Dermis microvascular lymphatic vessel endothelial cell (primary cell): ENCODE measurements around the gene PITPNM2. TPM values are rescaled to one million over a fixed set of nuclear protein-coding genes. Genes with fewer than 3 reads are reported as not detected.

Source experiments
- DNase-seq, 2 donors: peaks; one replicate each; pipeline versions ENCODE4 v3.0.0 to v3.0.0-alpha.2; 2010; ENCODE audit warnings: low read depth in 2 of 2
- total RNA-seq: library from RNA; depleted of rRNA; stranded (reverse); fragments of >200 nt; gene quantifications from 2 replicates; pipeline ENCODE4 v1.2.1, GENCODE V29; 2014

PITPNM2 gene
- total RNA-seq, 1 donor from 2014 or later, result 4.0 TPM

DNA sequence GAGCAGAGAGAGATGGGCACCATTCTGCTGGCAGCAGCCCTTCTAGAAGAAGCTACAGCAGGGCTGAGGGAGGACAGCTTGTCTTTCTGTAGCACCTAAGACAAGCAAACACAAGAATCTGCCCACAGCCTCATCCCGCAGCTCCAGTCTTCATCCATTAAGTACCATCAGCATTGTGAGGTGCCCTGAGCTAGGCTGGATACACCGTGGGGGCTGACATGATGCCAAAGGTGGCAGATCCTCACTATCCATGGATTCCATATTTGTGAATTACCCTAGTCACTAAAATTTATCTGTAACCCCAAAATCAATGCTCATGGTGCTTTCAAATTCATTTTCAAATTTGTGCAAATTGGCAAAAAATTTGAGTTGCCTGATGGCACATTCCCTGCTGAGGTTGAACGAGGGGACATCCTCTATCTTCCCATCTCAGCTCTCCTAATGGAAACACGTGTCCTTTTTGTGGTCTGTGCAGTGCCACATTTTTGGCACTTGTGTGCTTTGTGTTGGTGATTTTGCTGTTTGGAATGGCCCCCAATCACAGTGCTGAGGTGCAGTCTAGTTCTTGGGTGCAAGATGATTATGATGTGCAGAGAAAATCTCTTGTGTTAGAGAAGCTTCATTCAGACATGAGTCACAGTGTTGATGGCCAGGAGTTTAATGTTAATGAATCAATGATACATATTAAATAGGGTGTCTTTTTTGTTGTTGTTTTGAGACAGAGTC lies 7.0 kb downstream of the PITPNM2 start:
- no peak for DNase-seq

DNA sequence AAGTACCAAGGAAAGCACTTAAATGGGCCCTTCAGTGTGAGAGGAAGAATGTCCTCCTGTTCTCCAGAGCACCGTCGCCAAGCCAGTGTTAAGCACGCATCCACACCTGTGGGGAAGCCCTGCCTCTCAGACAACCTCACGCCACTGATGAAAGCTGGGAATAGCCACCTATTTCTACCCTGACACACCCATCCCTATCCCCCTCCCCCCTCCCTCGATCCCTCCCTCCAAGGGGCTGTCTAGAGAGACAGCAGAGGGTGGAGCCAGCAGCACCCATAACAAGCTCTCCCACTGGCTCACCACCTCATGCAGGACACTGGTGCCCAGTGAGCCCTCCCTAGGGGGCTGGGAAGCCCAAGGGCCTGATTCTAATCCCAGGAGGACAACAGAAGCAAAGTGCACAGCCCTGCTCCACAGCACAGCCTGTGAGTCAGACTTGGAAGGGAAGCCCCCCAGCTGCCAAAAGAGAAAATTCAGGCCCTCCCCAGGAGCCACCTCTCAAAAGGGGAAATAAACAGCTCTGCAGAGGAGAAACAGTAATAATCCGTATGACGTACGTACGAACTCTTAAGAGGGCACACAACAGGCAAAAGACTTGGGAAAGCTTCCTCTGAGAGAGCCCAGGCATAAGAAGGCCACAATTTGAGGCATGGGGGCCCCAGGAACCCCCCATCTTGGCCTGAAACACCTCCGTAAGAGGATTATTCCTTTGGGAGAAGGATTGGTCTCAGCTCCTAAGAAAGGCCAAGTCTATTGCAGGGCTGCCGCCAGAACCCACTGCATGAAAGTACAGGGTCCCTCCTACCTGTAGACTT lies 7.8 kb downstream of the PITPNM2 start:
- peak in 1 of 2 donors; percentile 43 for DNase-seq

DNA sequence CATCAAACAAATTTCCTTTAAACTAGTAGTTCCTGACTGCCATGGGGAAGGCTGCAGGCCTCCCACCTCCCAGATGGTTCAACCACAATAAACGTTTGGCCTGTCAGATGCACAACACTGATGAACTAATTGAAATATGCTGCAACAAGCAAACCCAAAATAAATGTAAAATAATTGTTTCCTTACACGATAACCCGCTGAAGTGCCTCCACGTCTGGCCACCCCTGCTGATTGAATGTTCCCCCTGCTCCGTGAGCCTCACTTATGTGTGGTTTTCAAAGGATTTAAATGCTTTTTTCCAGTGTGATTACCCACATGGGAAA lies 8.4 kb downstream of the PITPNM2 start:
- DNase-seq, result no peak

DNA sequence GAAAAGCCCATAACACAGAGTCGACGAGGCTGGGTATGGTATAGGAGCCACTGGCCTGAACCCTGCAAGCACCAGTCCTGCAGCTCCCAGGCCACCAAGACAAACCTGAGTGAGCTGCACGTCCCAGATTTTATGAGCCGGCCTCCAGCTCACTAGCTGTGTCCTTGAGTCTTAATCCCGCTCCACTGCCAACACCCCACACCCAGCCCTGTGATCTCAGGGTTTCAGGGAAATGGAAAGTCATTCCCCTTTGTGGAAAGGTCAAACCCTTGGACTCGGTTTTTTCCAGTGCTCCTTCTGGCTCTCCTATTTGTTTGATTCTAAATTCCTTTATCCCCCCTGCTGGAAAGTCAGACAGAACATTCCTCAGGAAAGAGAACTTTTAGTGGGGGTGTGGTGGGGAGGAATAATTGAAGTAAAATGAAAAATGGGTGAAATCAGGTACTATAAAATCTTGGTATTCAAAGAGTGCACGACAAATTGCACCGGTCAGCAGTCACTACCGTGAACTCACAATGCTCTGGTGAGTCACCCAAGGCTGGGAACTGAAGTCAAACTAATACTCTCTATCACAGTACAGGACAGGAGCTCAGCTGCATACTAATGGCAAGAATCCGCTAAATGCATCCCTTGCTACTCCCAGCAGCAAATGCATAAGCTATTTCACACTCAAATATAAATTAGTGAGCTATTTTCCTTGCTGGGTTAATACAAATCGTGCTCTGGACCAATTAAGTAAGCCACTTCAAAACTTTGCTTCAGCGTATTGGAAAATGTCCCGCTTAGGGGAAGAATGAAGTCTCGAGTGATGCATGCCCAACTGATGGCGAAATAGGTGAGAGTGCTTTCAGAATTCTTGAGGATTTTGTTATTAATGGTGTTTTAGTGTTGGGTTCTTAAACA lies 9.0 kb downstream of the PITPNM2 start:
- peak; percentile 46 to 80 for DNase-seq

- DNase-seq, result no peak
These were observed 9.9 kb downstream of the PITPNM2 start for GRCh38 chr12:123140676-123141614.

DNA sequence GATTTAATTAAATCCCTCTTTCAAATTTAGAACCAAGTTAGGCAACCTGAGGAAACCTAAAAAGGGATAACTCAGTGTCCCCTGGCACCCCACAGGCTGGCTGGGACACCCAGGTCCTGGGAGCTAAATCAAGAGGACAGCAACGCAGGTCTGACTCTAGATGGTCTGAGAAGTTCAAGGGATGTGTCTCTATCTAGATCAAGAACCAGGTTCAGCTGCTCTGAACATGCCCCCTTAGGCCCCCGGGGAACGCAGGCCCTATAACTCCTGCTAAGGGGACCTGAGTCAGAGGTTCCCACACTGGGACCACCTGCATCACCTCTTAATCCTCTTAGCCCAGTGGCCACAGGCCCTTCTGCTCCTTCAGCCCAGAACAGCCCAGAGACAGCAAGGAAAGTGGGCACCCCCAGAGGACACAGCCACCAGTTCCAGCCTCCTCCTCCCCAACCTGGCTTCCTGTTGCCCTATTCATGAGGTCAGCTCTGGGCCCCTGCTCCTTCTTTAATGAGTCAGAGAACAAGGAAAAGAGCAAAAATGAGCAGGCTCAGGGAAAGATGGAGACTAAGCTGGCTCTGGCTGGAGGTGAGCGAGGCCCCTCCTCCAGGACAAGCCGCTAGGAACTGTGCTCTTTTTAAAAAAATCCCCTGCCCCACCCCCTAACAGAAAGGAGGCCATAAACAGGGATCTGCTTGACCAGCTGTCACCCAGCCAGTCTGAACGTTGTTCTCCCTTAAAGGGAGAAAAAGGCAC lies 10.8 kb downstream of the PITPNM2 start:
- DNase-seq, result peak in 1 of 2 donors; percentile 28

GRCh38 chr12:123135688-123136087 lies 15.2 kb downstream of the PITPNM2 start:
- no peak for DNase-seq

DNA sequence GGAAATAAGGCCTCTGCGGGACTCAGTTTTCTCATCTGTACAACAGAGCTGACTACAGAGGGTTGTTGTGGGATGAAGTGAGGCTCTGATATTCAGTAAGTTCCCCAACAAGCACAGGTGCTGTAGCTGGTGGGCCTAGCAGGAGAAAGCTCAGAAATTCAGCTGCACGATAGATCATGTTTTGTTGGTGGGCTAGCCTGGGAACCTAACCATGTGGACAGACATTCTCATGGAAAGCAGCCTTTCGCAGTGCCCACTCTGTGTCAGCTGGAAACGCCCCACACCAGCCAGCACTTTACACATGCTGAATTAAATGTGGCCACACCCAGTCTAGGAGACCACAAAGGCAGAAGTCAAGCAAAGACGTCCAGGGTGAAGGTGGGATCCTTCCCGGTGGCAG lies 16.1 kb downstream of the PITPNM2 start:
- DNase-seq, result no peak

DNA sequence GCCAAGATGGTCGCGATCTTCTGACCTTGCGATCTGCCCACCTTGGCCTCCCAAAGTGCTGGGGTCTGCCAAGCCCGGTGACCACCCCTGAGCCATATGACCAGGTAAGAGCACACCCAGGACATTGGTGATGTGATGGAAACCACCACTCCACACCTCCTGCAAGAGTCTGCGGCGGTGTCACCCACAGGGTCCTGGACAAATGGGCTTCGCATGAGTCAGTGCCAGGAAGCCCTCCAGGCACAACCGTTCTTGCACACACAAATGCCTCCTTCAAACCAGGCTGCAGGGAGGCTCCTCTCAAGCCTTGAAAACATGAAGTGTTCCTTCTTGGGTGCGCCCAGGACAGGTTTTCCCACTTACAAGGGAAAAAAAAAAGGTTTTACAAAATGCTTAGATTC lies 16.6 kb downstream of the PITPNM2 start:
- DNase-seq, result no peak

GRCh38 chr12:123133701-123134100 lies 17.2 kb downstream of the PITPNM2 start:
- DNase-seq, result no peak

- DNase-seq, result no peak
These were observed 17.8 kb downstream of the PITPNM2 start for GRCh38 chr12:123132951-123133619.

DNA sequence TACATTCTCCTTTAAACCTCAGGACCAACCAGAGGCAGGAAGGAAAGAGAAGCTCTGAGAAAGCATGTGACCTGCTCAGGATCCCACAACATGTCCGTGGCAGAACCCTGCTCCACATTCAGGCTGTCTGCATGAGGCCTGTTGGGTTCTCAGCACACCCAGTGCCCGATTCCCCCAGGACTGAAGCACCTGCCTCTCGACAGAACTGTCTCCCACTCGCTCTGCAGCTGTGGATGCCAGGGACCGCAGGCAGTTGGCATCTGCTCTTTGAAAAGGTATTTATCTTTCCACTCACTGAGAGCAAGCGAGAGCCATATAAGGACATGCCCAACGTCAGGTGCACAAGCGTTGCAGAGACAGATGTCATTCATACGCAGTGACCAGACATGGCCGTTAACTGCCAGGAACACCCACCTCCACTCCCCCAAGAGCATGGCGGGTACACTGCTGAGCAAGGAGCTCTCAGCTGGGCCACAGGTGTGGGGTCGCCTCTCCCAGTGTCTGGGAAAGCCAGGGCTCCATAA lies 18.9 kb downstream of the PITPNM2 start:
- DNase-seq, result no peak

GRCh38 chr12:123131291-123131832 lies 19.5 kb downstream of the PITPNM2 start:
- no peak for DNase-seq

GRCh38 chr12:123129621-123130020 lies 21.3 kb downstream of the PITPNM2 start:
- DNase-seq, result no peak

- no peak for DNase-seq
These were observed 23.8 kb downstream of the PITPNM2 start for GRCh38 chr12:123127182-123127495.

- peak; percentile 57 to 87 for DNase-seq
These were observed 24.4 kb downstream of the PITPNM2 start for GRCh38 chr12:123126294-123127181.

GRCh38 chr12:123122626-123123025 lies 28.3 kb downstream of the PITPNM2 start:
- no peak for DNase-seq

DNA sequence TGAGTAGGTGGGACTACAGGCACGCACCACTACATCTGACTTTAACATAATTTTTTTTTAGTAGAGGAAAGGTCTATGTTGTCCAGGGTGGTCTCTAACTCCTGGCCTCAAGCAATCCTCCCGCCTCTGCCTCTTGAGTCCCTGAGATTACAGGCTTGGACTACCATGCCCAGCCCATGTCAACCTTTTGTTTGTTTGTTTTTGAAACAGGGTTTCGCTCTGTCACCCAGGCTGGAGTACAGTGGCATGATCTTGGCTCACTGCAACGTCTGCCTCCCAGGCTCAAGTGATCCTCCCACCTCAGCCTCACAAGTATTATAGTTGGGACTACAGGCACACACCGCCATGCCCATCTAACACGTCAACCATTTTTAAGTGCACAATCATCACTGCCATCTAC lies 29.2 kb downstream of the PITPNM2 start:
- no peak for DNase-seq
